ENCODE data around the gene PLXNA4.

DNA sequence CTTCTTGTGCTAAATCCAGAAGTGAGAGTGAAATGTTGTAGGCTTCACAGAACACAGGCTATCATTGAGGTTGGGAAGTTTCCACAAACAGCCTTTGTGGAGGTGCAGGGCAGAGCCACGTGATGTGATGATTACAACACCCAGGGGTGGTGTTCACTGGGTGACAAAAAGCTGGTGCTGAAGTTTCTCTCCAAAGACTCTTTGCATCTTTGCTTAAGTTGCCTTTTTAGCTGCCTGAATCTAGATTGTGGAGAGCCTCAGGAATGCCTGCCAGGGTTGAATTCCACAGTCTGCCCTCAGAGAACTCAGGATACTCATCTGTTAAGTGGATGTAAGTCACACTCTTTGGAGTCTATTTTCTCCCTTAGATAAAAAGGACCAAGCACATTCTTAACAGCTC, 56.3 kb downstream of the PLXNA4 start:
- TF ChIP-seq CTCF (IDR thresholded peaks at IDR 0.05; ENCODE audit: poor library complexity) (no peak), EZH2 (IDR thresholded peaks at IDR 0.05; ENCODE audit: borderline replicate concordance) (no peak), EZH2phosphoT487 (IDR thresholded peaks at IDR 0.05; ENCODE audit: low read depth, severe bottlenecking, unreplicated experiment) (no peak)

Measured in hepatocyte (in vitro differentiated cells).